Measurements from ENCODE around the gene HIF1A. TPM values are rescaled to one million over a fixed set of nuclear protein-coding genes. Genes with fewer than 3 reads are reported as not detected.
A peak's percentile ranks its signal among the peaks of the same experiment; 100 is the strongest.

Gene HIF1A
- total and polyA plus RNA-seq, 4 donors: 28.9 to 291 (median 191) TPM

GRCh38 chr14:61695695-61696527 is 598 bp downstream of the HIF1A start:
- Histone ChIP-seq H3K4me1 (ENCODE audit: control insufficient read depth in 5 of 5, insufficient read depth in 5 of 5, low read length in 5 of 5) (peaks cover 0 to 31% (median 13%) of the 10 kb centered on the region in 5 donors), H3K27me3 (ENCODE audit: control insufficient read depth in 3 of 3, insufficient read depth in 3 of 3, low read length in 2 of 3) (no peaks in the 10 kb centered on the region), H3K9me3 (ENCODE audit: control insufficient read depth in 4 of 4, insufficient read depth in 3 of 4, low read length in 3 of 4) (no peaks in the 10 kb centered on the region), H3K9ac (ENCODE audit: insufficient read depth in 1 of 2, low read length in 2 of 2) (peak overlapping the region; percentile 87 to 95), H3K4me3 (peak overlapping the region; percentile 99), H3K27ac (ENCODE audit: low read depth in 1 of 2, low read length in 1 of 2) (peak overlapping the region; percentile 99 to 100), H3K36me3 (ENCODE audit: control insufficient read depth in 4 of 4, insufficient read depth in 4 of 4, low read length in 4 of 4) (no peaks in the 10 kb centered on the region)
- DNase-seq: peak; percentile 75 to 79 (median 77)
- 0% methylated on average over 54 to 70 of the region's 70 CpGs for WGBS, 2 donors
- no peak for TF ChIP-seq CTCF (IDR thresholded peaks at IDR 0.05; ENCODE audit: control extremely low read depth, extremely low read depth)
- ATAC-seq (ENCODE audit: insufficient read depth, low FRiP score): peak; percentile 23

- ATAC-seq (ENCODE audit: insufficient read depth, low FRiP score) (no peak), DNase-seq (peak in 2 of 3 donors; percentile 49 to 50)
- H3K9me3 ChIP-seq (ENCODE audit: control insufficient read depth in 4 of 4, insufficient read depth in 3 of 4, low read length in 3 of 4): no peaks in the 10 kb centered on the region
- no peaks in the 10 kb centered on the region for H3K36me3 ChIP-seq (ENCODE audit: control insufficient read depth in 4 of 4, insufficient read depth in 4 of 4, low read length in 4 of 4)
- H3K27ac ChIP-seq (ENCODE audit: low read depth in 1 of 2, low read length in 1 of 2): peak overlapping the region in 1 of 2 donors; percentile 60
- peaks cover 0 to 31% (median 13%) of the 10 kb centered on the region in 5 donors for H3K4me1 ChIP-seq (ENCODE audit: control insufficient read depth in 5 of 5, insufficient read depth in 5 of 5, low read length in 5 of 5)
- no peaks in the 10 kb centered on the region for H3K27me3 ChIP-seq (ENCODE audit: control insufficient read depth in 3 of 3, insufficient read depth in 3 of 3, low read length in 2 of 3)
- peak overlapping the region; percentile 42 for H3K4me3 ChIP-seq
- H3K9ac ChIP-seq (ENCODE audit: insufficient read depth in 1 of 2, low read length in 2 of 2): peak overlapping the region; percentile 87 to 95
- no peak for TF ChIP-seq CTCF (IDR thresholded peaks at IDR 0.05; ENCODE audit: control extremely low read depth, extremely low read depth)
- 8 to 10% methylated on average over 5 of the region's 5 CpGs for WGBS, 2 donors
Measured at GRCh38 chr14:61696753-61697318, 1.5 kb downstream of the HIF1A start.

GRCh38 chr14:61698206-61698980 is 3.1 kb downstream of the HIF1A start:
- Histone ChIP-seq H3K27ac (ENCODE audit: low read depth in 1 of 2, low read length in 1 of 2) (peak overlapping the region in 1 of 2 donors; percentile 21), H3K4me1 (ENCODE audit: control insufficient read depth in 5 of 5, insufficient read depth in 5 of 5, low read length in 5 of 5) (peaks cover 0 to 31% (median 13%) of the 10 kb centered on the region in 5 donors), H3K27me3 (ENCODE audit: control insufficient read depth in 3 of 3, insufficient read depth in 3 of 3, low read length in 2 of 3) (no peaks in the 10 kb centered on the region), H3K36me3 (ENCODE audit: control insufficient read depth in 4 of 4, insufficient read depth in 4 of 4, low read length in 4 of 4) (no peaks in the 10 kb centered on the region), H3K9me3 (ENCODE audit: control insufficient read depth in 4 of 4, insufficient read depth in 3 of 4, low read length in 3 of 4) (no peaks in the 10 kb centered on the region), H3K9ac (ENCODE audit: insufficient read depth in 1 of 2, low read length in 2 of 2) (peak overlapping the region; percentile 14 to 57), H3K4me3 (peak overlapping the region; percentile 8)
- ATAC-seq (ENCODE audit: insufficient read depth, low FRiP score): no peak
- 64 to 81% methylated on average over 2 of the region's 2 CpGs for WGBS, 2 donors
- peak in 2 of 3 donors; percentile 22 to 35 for DNase-seq
- no peak for TF ChIP-seq CTCF (IDR thresholded peaks at IDR 0.05; ENCODE audit: control extremely low read depth, extremely low read depth)

Measured in lung (tissue), 12 donors.